Measurements from ENCODE around the gene SHMT2. TPM values are rescaled to one million over a fixed set of nuclear protein-coding genes. Genes with fewer than 3 reads are reported as not detected.

The SHMT2 gene
- total and polyA plus RNA-seq, 2 of the 4 experiments (the other 2 are of a cell fraction) = 266 to 364 TPM

DNA sequence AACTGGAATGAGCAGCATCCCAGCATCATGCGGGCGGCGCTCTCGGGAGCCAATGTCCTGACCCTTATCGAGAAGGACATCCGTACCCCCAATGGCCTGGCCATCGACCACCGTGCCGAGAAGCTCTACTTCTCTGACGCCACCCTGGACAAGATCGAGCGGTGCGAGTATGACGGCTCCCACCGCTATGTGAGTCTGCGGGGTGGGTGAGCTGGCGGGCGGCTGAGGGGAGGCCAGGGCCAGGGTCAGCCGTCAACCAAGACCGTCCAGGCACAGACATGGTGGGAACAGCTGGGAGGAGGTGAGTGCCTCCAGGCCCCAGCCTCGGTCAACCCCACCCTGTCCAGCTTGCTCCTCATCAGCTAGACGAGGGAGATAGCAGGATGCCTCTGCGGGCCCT, 38.7 kb upstream of the SHMT2 start:
- in situ Hi-C loops (cut with MboI; ENCODE audit: low sequenced_read_pairs) = no loop called here
- Histone ChIP-seq H3K4ac (ENCODE audit: low read depth, low read length) (no peak overlapping the region), H3K4me3 (ENCODE audit: insufficient read depth, low read depth, low read length) (no peak overlapping the region), H3K9me3 (ENCODE audit: control insufficient read depth, insufficient read depth, low read length) (no peaks in the 10 kb centered on the region), H3K56ac (ENCODE audit: extremely low read depth, insufficient read depth, low read length) (no peak overlapping the region), H3K4me2 (ENCODE audit: low read depth, low read length) (no peak overlapping the region), H2BK120ac (ENCODE audit: low read depth, low read length) (no peak overlapping the region), H3K9me1 (ENCODE audit: insufficient read depth, low read length) (peaks cover 7% of the 10 kb centered on the region; the same call in 1 of the 2 replicates), H3K36me3 (ENCODE audit: control insufficient read depth, insufficient read depth, low read length) (peaks cover 99% of the 10 kb centered on the region), H3K14ac (replicated peaks; ENCODE audit: low read depth, low read length) (no peak overlapping the region), H3K23ac (ENCODE audit: low read depth, low read length) (no peak overlapping the region), H3K79me1 (ENCODE audit: low read depth in 1 of 2, low read length in 2 of 2) (peaks cover 8 to 40% of the 10 kb centered on the region in 2 experiments), H3K9ac (ENCODE audit: low read depth, low read length) (no peak overlapping the region), H2BK5ac (ENCODE audit: low read depth, low read length, poor library complexity, severe bottlenecking) (no peak overlapping the region), H4K5ac (ENCODE audit: low read depth, low read length) (no peak overlapping the region), H2AFZ (replicated peaks; ENCODE audit: low read length, poor library complexity) (no peak overlapping the region), H3K27me3 (ENCODE audit: control insufficient read depth, insufficient read depth, low read length) (no peaks in the 10 kb centered on the region), H4K91ac (ENCODE audit: insufficient read depth, low read depth, low read length) (no peak overlapping the region), H3K27ac (ENCODE audit: insufficient read depth, low read length) (no peak overlapping the region), H3K4me1 (ENCODE audit: control insufficient read depth, insufficient read depth, low read length) (no peaks in the 10 kb centered on the region), H2AK9ac (replicated peaks; ENCODE audit: low read depth, low read length, poor library complexity) (no peak overlapping the region), H4K20me1 (ENCODE audit: insufficient read depth, low read length) (peaks cover 35% of the 10 kb centered on the region), H2BK20ac (ENCODE audit: low read depth, low read length) (no peak overlapping the region), H4K8ac (ENCODE audit: low read depth in 2 of 2, low read length in 2 of 2) (no peak overlapping the region), H2AK5ac (ENCODE audit: low read depth, low read length) (no peak overlapping the region), H3K18ac (ENCODE audit: low read depth, low read length) (no peak overlapping the region), H2BK15ac (ENCODE audit: low read depth, low read length) (no peak overlapping the region)
- ATAC-seq (ENCODE audit: low read depth) = no peak
- BruUV-seq (replicated peaks) = no TSS peak
- ChIA-PET CTCF (interaction anchor here (1.3 kb wide), 1 partner anchor 15 kb away, joined by 3 read pairs; no protein-coding TSS in a partner anchor), POLR2A (ENCODE audit: unreplicated experiment) (no interaction called here)
- dilution Hi-C loops (cut with HindIII; ENCODE audit: low sequenced_read_pairs, unreplicated experiment) = no loop called here
- TF ChIP-seq USF2 (IDR thresholded peaks at IDR 0.05; ENCODE audit: low read depth, low read length) (no peak), BHLHE40 (IDR thresholded peaks at IDR 0.05; ENCODE audit: low read depth, low read length) (no peak), RCOR1 (IDR thresholded peaks at IDR 0.05; ENCODE audit: insufficient replicate concordance, low read length) (no peak), MXI1 (IDR thresholded peaks at IDR 0.05; ENCODE audit: borderline replicate concordance, low read depth, low read length) (no peak), CEBPB (IDR thresholded peaks at IDR 0.05; ENCODE audit: low read depth, low read length) (no peak), POLR2A (IDR thresholded peaks at IDR 0.05; ENCODE audit: low read depth, low read length) (no peak), SMC3 (IDR thresholded peaks at IDR 0.05; ENCODE audit: low read depth, low read length) (no peak)
- intact Hi-C loops (cut with micrococcal nuclease) = no loop called here
- 94% methylated on average over 16 of the region's 23 CpGs; no CpG with 5 or more reads in 1 of the 2 experiments for WGBS, 2 experiments (ENCODE audit: extremely low coverage in 2 of 2, insufficient read length in 1 of 2)
- no peak for DNase-seq

Data from IMR-90 (cell line).